Mesenchymal stem cell (in vitro differentiated cells and primary cell): Measurements from ENCODE around the gene AFF1.
"Not testable (repeated sequence)": the region's sequence is repeated elsewhere in the genome, so short reads cannot be mapped to it uniquely, and the experiment has no call there.

Experiments
- DNase-seq: peaks from one replicate; pipeline ENCODE4 v3.0.0-alpha.2; 2013
- H2AFZ ChIP-seq: one replicate; pipeline ENCODE4 v1.6.1; 2013; ENCODE audit warnings: low read depth, mild to moderate bottlenecking, control low read depth, inconsistent platforms, low read length, moderate library complexity
- H2AK5ac ChIP-seq: 2 replicates; pipeline ENCODE4 v1.6.1; 2013; ENCODE audit warnings: low read length, moderate library complexity, mild to moderate bottlenecking, inconsistent platforms; ENCODE audit not compliant: severe bottlenecking
- H2BK120ac ChIP-seq: one replicate; pipeline ENCODE4 v1.6.1; 2013; ENCODE audit warnings: low read depth, mild to moderate bottlenecking, inconsistent platforms, low read length, moderate library complexity
- H2BK12ac ChIP-seq, 2 experiments: one replicate each; pipeline ENCODE4 v1.6.1; 2013; ENCODE audit warnings: inconsistent platforms in 2 of 2, low read length in 2 of 2, mild to moderate bottlenecking in 2 of 2, moderate library complexity in 2 of 2, control low read depth in 1 of 2
- H2BK15ac ChIP-seq: one replicate; pipeline ENCODE4 v1.6.1; 2013; ENCODE audit warnings: mild to moderate bottlenecking, low read depth, inconsistent platforms; ENCODE audit not compliant: poor library complexity, severe bottlenecking
- H2BK5ac ChIP-seq: 2 replicates; pipeline ENCODE4 v1.6.1; 2013; ENCODE audit warnings: low read depth, mild to moderate bottlenecking, low read length, control low read depth, inconsistent platforms; ENCODE audit not compliant: poor library complexity, severe bottlenecking
- H3K14ac ChIP-seq, 2 experiments: one replicate each; pipeline ENCODE4 v1.6.1; 2013; ENCODE audit warnings: inconsistent platforms in 2 of 2, low read length in 2 of 2, control low read depth in 1 of 2, mild to moderate bottlenecking in 1 of 2, moderate library complexity in 1 of 2
- H3K18ac ChIP-seq, 2 experiments: one replicate each; pipeline ENCODE4 v1.6.1; 2013; ENCODE audit warnings: inconsistent platforms in 2 of 2, low read length in 2 of 2, control low read depth in 1 of 2, low read depth in 1 of 2, mild to moderate bottlenecking in 1 of 2
- H3K23ac ChIP-seq, 2 experiments: one replicate each; pipeline ENCODE4 v1.6.1; 2013; ENCODE audit warnings: inconsistent platforms in 2 of 2, low read length in 2 of 2, mild to moderate bottlenecking in 2 of 2, moderate library complexity in 2 of 2, control low read depth in 1 of 2
- H3K27ac ChIP-seq: 2 replicates; pipeline ENCODE4 v1.5.1; 2013; ENCODE audit warnings: mild to moderate bottlenecking, moderate library complexity, low read length, control low read depth, inconsistent platforms; ENCODE audit not compliant: poor library complexity, severe bottlenecking
- H3K27me3 ChIP-seq, 2 experiments: 2 replicates each; pipeline versions ENCODE4 v1.6.1 to v1.7.0; 2013; ENCODE audit warnings: low read length in 2 of 2, mild to moderate bottlenecking in 2 of 2, moderate library complexity in 2 of 2, control low read depth in 1 of 2, inconsistent platforms in 1 of 2; ENCODE audit not compliant: control insufficient read depth in 1 of 2, insufficient read depth in 1 of 2
- H3K36me3 ChIP-seq, 2 experiments: 2 replicates each; pipeline versions ENCODE4 v1.6.1 to v1.7.0; 2013; ENCODE audit warnings: low read length in 2 of 2, control low read depth in 1 of 2, inconsistent platforms in 1 of 2, low read depth in 1 of 2, mild to moderate bottlenecking in 1 of 2; ENCODE audit not compliant: insufficient read depth in 2 of 2, control insufficient read depth in 1 of 2
- H3K4ac ChIP-seq, 2 experiments: one replicate each; pipeline ENCODE4 v1.6.1; 2013; ENCODE audit warnings: inconsistent platforms in 2 of 2, low read length in 2 of 2, mild to moderate bottlenecking in 2 of 2, moderate library complexity in 2 of 2, control low read depth in 1 of 2, low read depth in 1 of 2
- H3K4me1 ChIP-seq: 2 replicates; pipeline ENCODE4 v1.6.1; 2013; ENCODE audit warnings: low read depth, low read length, control low read depth; ENCODE audit not compliant: control insufficient read depth, insufficient read depth
- H3K4me2 ChIP-seq: 2 replicates; pipeline ENCODE4 v1.6.1; 2013; ENCODE audit warnings: low read length, mild to moderate bottlenecking, inconsistent platforms; ENCODE audit not compliant: poor library complexity, severe bottlenecking
- H3K4me3 ChIP-seq, 2 experiments: 2 replicates each; pipeline versions ENCODE4 v1.5.1 to v1.7.0; 2013; ENCODE audit warnings: low read length in 2 of 2, mild to moderate bottlenecking in 2 of 2, control low read depth in 1 of 2, low read depth in 1 of 2; ENCODE audit not compliant: insufficient read depth in 1 of 2
- H3K79me1 ChIP-seq: replicated peaks from 2 replicates; pipeline ENCODE4 v1.6.1; 2013; ENCODE audit warnings: mild to moderate bottlenecking, control low read depth, low read length, inconsistent platforms; ENCODE audit not compliant: poor library complexity, severe bottlenecking
- H3K9ac ChIP-seq: 2 replicates; pipeline ENCODE4 v1.7.0; 2013; ENCODE audit warnings: mild to moderate bottlenecking, low read length, moderate library complexity
- H3K9me3 ChIP-seq: 2 replicates; pipeline ENCODE4 v1.7.0; 2013; ENCODE audit warnings: mild to moderate bottlenecking, low read length; ENCODE audit not compliant: control insufficient read depth
- H4K8ac ChIP-seq: one replicate; pipeline ENCODE4 v1.6.1; 2013; ENCODE audit warnings: inconsistent platforms, mild to moderate bottlenecking, low read length, moderate library complexity
- H4K91ac ChIP-seq: one replicate; pipeline ENCODE4 v1.6.1; 2013; ENCODE audit warnings: mild to moderate bottlenecking, low read length, inconsistent platforms
- WGBS: methylation state at CpG from one replicate; pipeline ENCODE4 v1.1.7; 2013; ENCODE audit warnings: mixed read lengths; 5-methylcytosine and 5-hydroxymethylcytosine counted together

The AFF1 gene

GRCh38 chr4:87072545-87072944 lies 137.7 kb downstream of the AFF1 start:
- DNase-seq, H3K27ac ChIP-seq, H4K8ac ChIP-seq, H2BK15ac ChIP-seq, H2AK5ac ChIP-seq, H3K4me1 ChIP-seq, H3K4ac ChIP-seq, H2BK120ac ChIP-seq, H2AFZ ChIP-seq, H3K4me2 ChIP-seq, H3K9ac ChIP-seq, H4K91ac ChIP-seq, H3K23ac ChIP-seq, H2BK5ac ChIP-seq, H3K27me3 ChIP-seq, H3K9me3 ChIP-seq, H3K36me3 ChIP-seq, H3K4me3 ChIP-seq, H2BK12ac ChIP-seq: not testable (repeated sequence)
- peak overlapping the region in 1 of 2 experiments; percentile 8 for H3K18ac ChIP-seq
- peaks cover 27% of the 10 kb centered on the region for H3K79me1 ChIP-seq
- WGBS, result 92% methylated on average over 7 of the region's 10 CpGs
- peak overlapping the region in 1 of 2 experiments; percentile 28 for H3K14ac ChIP-seq

- Histone ChIP-seq H3K23ac (no peak overlapping the region), H2BK120ac (no peak overlapping the region), H4K8ac (no peak overlapping the region), H3K9me3 (no peaks in the 10 kb centered on the region), H3K27me3 (no peaks in the 10 kb centered on the region), H2BK12ac (no peak overlapping the region), H4K91ac (no peak overlapping the region), H3K4me1 (peaks cover 3% of the 10 kb centered on the region), H3K79me1 (peaks cover 27% of the 10 kb centered on the region), H2BK5ac (no peak overlapping the region), H3K14ac (no peak overlapping the region), H2AK5ac (no peak overlapping the region), H3K4me3 (no peak overlapping the region), H3K4ac (no peak overlapping the region), H3K4me2 (no peak overlapping the region), H3K9ac (peak overlapping the region; percentile 50), H2BK15ac (no peak overlapping the region), H2AFZ (no peak overlapping the region), H3K36me3 (no peaks in the 10 kb centered on the region), H3K27ac (no peak overlapping the region), H3K18ac (peak overlapping the region in 1 of 2 experiments; percentile 50)
- WGBS, result 38% methylated on average over 10 of the region's 14 CpGs
- DNase-seq, result peak; percentile 49
These were observed 138.6 kb downstream of the AFF1 start for GRCh38 chr4:87073199-87074120.

- Histone ChIP-seq H2BK12ac (no peak overlapping the region), H3K4me1 (peaks cover 3% of the 10 kb centered on the region), H4K91ac (no peak overlapping the region), H2AFZ (no peak overlapping the region), H2AK5ac (no peak overlapping the region), H3K9me3 (no peaks in the 10 kb centered on the region), H3K4me2 (no peak overlapping the region), H2BK15ac (no peak overlapping the region), H3K36me3 (no peaks in the 10 kb centered on the region), H3K14ac (no peak overlapping the region), H2BK5ac (no peak overlapping the region), H3K23ac (no peak overlapping the region), H3K18ac (no peak overlapping the region), H3K79me1 (peaks cover 21% of the 10 kb centered on the region), H2BK120ac (no peak overlapping the region), H3K27ac (no peak overlapping the region), H3K4me3 (no peak overlapping the region), H4K8ac (no peak overlapping the region), H3K9ac (peak overlapping the region; percentile 50), H3K27me3 (no peaks in the 10 kb centered on the region), H3K4ac (no peak overlapping the region)
- WGBS, result 64% methylated on average over 3 of the region's 3 CpGs
- no peak for DNase-seq
These were observed 139.3 kb downstream of the AFF1 start for GRCh38 chr4:87074121-87074488.

- Histone ChIP-seq H3K27ac (no peak overlapping the region), H4K8ac (no peak overlapping the region), H3K79me1 (peaks cover 29% of the 10 kb centered on the region), H3K4ac (no peak overlapping the region), H2AK5ac (no peak overlapping the region), H3K4me3 (no peak overlapping the region), H2BK12ac (no peak overlapping the region), H3K27me3 (no peaks in the 10 kb centered on the region), H2BK15ac (no peak overlapping the region), H3K4me1 (peaks cover 3% of the 10 kb centered on the region), H3K4me2 (no peak overlapping the region), H3K9ac (no peak overlapping the region), H3K14ac (no peak overlapping the region), H4K91ac (no peak overlapping the region), H2AFZ (no peak overlapping the region), H3K18ac (no peak overlapping the region), H2BK120ac (no peak overlapping the region), H3K23ac (no peak overlapping the region), H2BK5ac (no peak overlapping the region), H3K9me3 (no peaks in the 10 kb centered on the region), H3K36me3 (no peaks in the 10 kb centered on the region)
- no CpG with 5 or more reads among the region's 2 CpGs for WGBS
- DNase-seq, result no peak
These were observed 141.1 kb downstream of the AFF1 start for GRCh38 chr4:87075876-87076275.
